ENCODE measurements around the gene LCN10. TPM values are rescaled to one million over a fixed set of nuclear protein-coding genes. Genes with fewer than 3 reads are reported as not detected.
"Not testable (repeated sequence)": the region's sequence is repeated elsewhere in the genome, so short reads cannot be mapped to it uniquely, and the experiment has no call there.

LCN10 gene
- polyA plus RNA-seq, 4 donors = 1.1 to 8.4 (median 4.7) TPM; not detected in 1

DNA sequence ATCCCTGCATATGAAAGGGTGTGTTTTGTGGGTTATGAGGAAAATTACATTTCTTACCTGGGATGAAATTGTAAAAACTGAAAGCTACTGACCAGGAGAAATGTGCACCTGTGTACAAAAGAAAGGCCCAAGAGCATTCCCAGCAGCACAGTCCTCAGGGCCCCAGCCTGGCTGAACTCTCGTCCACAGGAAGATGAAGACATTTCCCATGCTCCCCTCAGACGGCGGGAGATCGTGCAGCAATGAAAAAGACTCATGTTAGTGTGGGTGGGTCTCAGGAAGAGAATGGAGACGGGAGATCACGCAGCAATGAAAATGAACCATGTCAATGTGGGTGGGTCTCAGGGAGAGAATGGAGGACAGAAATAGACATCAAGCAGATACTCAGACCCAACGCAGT is 34.2 kb upstream of the LCN10 start:
- peaks cover 0 to 24% (median 0%) of the 10 kb centered on the region in 3 donors for H3K4me1 ChIP-seq (ENCODE audit: control insufficient read depth in 3 of 3, insufficient read depth in 2 of 3, low read depth in 1 of 3, low read length in 2 of 3)
- H3K9me3 ChIP-seq (ENCODE audit: control insufficient read depth in 2 of 2, insufficient read depth in 1 of 2, low read depth in 1 of 2, low read length in 1 of 2) = peaks cover 1 to 22% of the 10 kb centered on the region in 2 donors
- no peaks in the 10 kb centered on the region for H3K36me3 ChIP-seq (ENCODE audit: control insufficient read depth in 3 of 3, insufficient read depth in 2 of 3, low read depth in 1 of 3, low read length in 3 of 3)
- DNase-seq (no peak), FAIRE-seq (no peak)
- H3K4me3 ChIP-seq (ENCODE audit: low read depth in 1 of 3, low read length in 3 of 3) = no peak overlapping the region
- WGBS, 3 donors = 21 to 37% (median 37%) methylated on average over 7 of the region's 7 CpGs
- no peaks in the 10 kb centered on the region for H3K27me3 ChIP-seq (ENCODE audit: control insufficient read depth in 3 of 3, insufficient read depth in 3 of 3, low read length in 3 of 3)
- peak overlapping the region in 1 of 3 donors; percentile 67 for H3K27ac ChIP-seq (ENCODE audit: low read depth in 1 of 3, low read length in 2 of 3)

DNA sequence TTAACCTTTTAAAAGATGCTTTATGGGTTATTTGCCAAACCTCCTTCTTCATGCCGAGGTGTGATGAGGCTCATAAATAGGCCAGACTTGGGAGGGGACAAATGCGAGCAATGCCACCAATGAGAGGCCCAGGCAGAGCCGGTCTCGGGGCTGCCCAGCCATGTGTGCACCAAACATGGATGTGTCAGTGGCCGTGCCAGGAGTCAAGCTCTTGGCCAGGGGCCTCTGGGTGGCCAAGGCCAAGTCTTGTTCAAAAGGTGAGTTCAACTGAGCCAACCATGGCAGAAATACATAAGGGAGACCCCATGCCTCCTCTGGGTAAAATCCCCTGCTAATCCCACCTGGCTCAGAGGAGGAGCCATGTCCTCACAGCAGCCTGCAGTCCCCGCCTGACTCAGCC is 32.5 kb upstream of the LCN10 start:
- peaks cover 0 to 24% (median 0%) of the 10 kb centered on the region in 3 donors for H3K4me1 ChIP-seq (ENCODE audit: control insufficient read depth in 3 of 3, insufficient read depth in 2 of 3, low read depth in 1 of 3, low read length in 2 of 3)
- no peak overlapping the region for H3K27ac ChIP-seq (ENCODE audit: low read depth in 1 of 3, low read length in 2 of 3)
- peaks cover 1 to 22% of the 10 kb centered on the region in 2 donors for H3K9me3 ChIP-seq (ENCODE audit: control insufficient read depth in 2 of 2, insufficient read depth in 1 of 2, low read depth in 1 of 2, low read length in 1 of 2)
- FAIRE-seq (no peak), DNase-seq (no peak)
- 74 to 98% (median 78%) methylated on average over 6 of the region's 6 CpGs for WGBS, 3 donors
- no peaks in the 10 kb centered on the region for H3K36me3 ChIP-seq (ENCODE audit: control insufficient read depth in 3 of 3, insufficient read depth in 2 of 3, low read depth in 1 of 3, low read length in 3 of 3)
- H3K4me3 ChIP-seq (ENCODE audit: low read depth in 1 of 3, low read length in 3 of 3) = no peak overlapping the region
- no peaks in the 10 kb centered on the region for H3K27me3 ChIP-seq (ENCODE audit: control insufficient read depth in 3 of 3, insufficient read depth in 3 of 3, low read length in 3 of 3)

- Histone ChIP-seq H3K36me3 (ENCODE audit: control insufficient read depth in 3 of 3, insufficient read depth in 2 of 3, low read depth in 1 of 3, low read length in 3 of 3) (no peaks in the 10 kb centered on the region), H3K27me3 (ENCODE audit: control insufficient read depth in 3 of 3, insufficient read depth in 3 of 3, low read length in 3 of 3) (no peaks in the 10 kb centered on the region), H3K9me3 (ENCODE audit: control insufficient read depth in 2 of 2, insufficient read depth in 1 of 2, low read depth in 1 of 2, low read length in 1 of 2) (peaks cover 1 to 22% of the 10 kb centered on the region in 2 donors), H3K4me3 (ENCODE audit: low read depth in 1 of 3, low read length in 3 of 3) (no peak overlapping the region), H3K27ac (ENCODE audit: low read depth in 1 of 3, low read length in 2 of 3) (no peak overlapping the region), H3K4me1 (ENCODE audit: control insufficient read depth in 3 of 3, insufficient read depth in 2 of 3, low read depth in 1 of 3, low read length in 2 of 3) (peaks cover 0 to 27% (median 0%) of the 10 kb centered on the region in 3 donors)
- WGBS, 3 donors = 88 to 94% (median 89%) methylated on average over 12 of the region's 12 CpGs
- FAIRE-seq = no peak
- no peak for DNase-seq
These were observed 31.8 kb upstream of the LCN10 start for GRCh38 chr9:136774416-136775045.

GRCh38 chr9:136773386-136774044 is 30.8 kb upstream of the LCN10 start:
- DNase-seq = no peak
- Histone ChIP-seq H3K4me3 (ENCODE audit: low read depth in 1 of 3, low read length in 3 of 3) (no peak overlapping the region), H3K4me1 (ENCODE audit: control insufficient read depth in 3 of 3, insufficient read depth in 2 of 3, low read depth in 1 of 3, low read length in 2 of 3) (peaks cover 0 to 24% (median 0%) of the 10 kb centered on the region in 3 donors), H3K27ac (ENCODE audit: low read depth in 1 of 3, low read length in 2 of 3) (no peak overlapping the region), H3K9me3 (ENCODE audit: control insufficient read depth in 2 of 2, insufficient read depth in 1 of 2, low read depth in 1 of 2, low read length in 1 of 2) (peaks cover 1 to 22% of the 10 kb centered on the region in 2 donors), H3K36me3 (ENCODE audit: control insufficient read depth in 3 of 3, insufficient read depth in 2 of 3, low read depth in 1 of 3, low read length in 3 of 3) (no peaks in the 10 kb centered on the region), H3K27me3 (ENCODE audit: control insufficient read depth in 3 of 3, insufficient read depth in 3 of 3, low read length in 3 of 3) (no peaks in the 10 kb centered on the region)
- 76 to 86% (median 84%) methylated on average over 7 of the region's 7 CpGs for WGBS, 3 donors
- FAIRE-seq = no peak

DNA sequence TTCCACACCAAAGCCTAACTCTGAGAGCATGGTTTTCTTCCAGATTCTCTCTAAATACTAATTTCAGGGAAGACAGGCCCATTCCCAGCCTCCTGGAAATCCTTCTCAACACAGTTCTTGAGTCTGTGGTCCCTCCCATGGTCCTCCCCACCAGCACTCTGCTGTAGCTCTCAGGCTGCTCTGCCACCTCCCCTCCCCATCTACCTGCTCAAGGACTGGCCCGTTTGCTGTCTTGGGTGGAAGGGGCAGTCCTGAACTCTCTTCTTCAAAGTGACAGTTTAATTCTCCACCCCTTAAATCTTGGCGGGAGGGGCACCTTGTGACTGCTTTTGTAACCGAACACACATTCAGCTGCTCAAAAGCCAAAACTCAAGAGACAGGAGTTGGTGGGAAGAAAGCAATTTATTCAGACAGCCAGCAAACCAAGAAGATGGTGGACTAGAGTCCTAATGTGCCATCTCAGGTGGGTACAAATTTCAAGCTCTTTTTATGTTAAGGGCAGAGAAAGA is 29.2 kb upstream of the LCN10 start:
- DNase-seq (no peak), FAIRE-seq (no peak)
- Histone ChIP-seq H3K9me3 (ENCODE audit: control insufficient read depth in 2 of 2, insufficient read depth in 1 of 2, low read depth in 1 of 2, low read length in 1 of 2) (peaks cover 1 to 26% of the 10 kb centered on the region in 2 donors), H3K27me3 (ENCODE audit: control insufficient read depth in 3 of 3, insufficient read depth in 3 of 3, low read length in 3 of 3) (no peaks in the 10 kb centered on the region), H3K36me3 (ENCODE audit: control insufficient read depth in 3 of 3, insufficient read depth in 2 of 3, low read depth in 1 of 3, low read length in 3 of 3) (no peaks in the 10 kb centered on the region), H3K4me1 (ENCODE audit: control insufficient read depth in 3 of 3, insufficient read depth in 2 of 3, low read depth in 1 of 3, low read length in 2 of 3) (peaks cover 0 to 10% (median 0%) of the 10 kb centered on the region in 3 donors), H3K27ac (ENCODE audit: low read depth in 1 of 3, low read length in 2 of 3) (no peak overlapping the region), H3K4me3 (ENCODE audit: low read depth in 1 of 3, low read length in 3 of 3) (no peak overlapping the region)
- 74 to 77% (median 74%) methylated on average over 3 of the region's 3 CpGs for WGBS, 3 donors

DNA sequence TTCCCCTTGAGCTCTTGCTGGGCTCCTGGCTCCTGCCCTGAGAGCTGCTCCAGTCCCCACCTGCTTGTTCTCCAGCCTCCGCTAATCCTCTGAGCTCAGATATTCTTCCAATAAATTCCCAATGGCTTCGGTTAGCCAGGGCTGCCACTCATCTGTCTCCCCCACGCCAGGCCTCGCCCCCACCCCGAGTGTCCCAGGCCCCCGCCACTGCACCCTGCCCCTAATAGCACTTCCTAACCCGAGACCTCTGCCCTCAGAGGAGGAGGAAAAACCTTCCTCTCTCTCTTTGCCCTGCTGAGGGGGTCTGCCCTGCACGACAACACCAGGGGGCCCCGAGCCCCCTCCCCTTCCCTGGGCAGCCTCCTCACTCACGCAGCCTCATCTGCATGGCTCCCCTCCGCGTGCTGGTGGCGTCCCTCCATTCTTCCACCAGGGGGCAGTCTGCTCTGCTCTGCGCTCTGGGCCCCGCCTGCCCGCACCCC is 27.0 kb upstream of the LCN10 start:
- H3K9me3 ChIP-seq (ENCODE audit: control insufficient read depth in 2 of 2, insufficient read depth in 1 of 2, low read depth in 1 of 2, low read length in 1 of 2) = peaks cover 1 to 28% of the 10 kb centered on the region in 2 donors
- H3K27ac ChIP-seq (ENCODE audit: low read depth in 1 of 3, low read length in 2 of 3) = no peak overlapping the region
- FAIRE-seq (no peak), DNase-seq (peak in 1 of 2 donors; percentile 47)
- H3K4me3 ChIP-seq (ENCODE audit: low read depth in 1 of 3, low read length in 3 of 3) = no peak overlapping the region
- peaks cover 0 to 8% (median 0%) of the 10 kb centered on the region in 3 donors for H3K4me1 ChIP-seq (ENCODE audit: control insufficient read depth in 3 of 3, insufficient read depth in 2 of 3, low read depth in 1 of 3, low read length in 2 of 3)
- no peaks in the 10 kb centered on the region for H3K36me3 ChIP-seq (ENCODE audit: control insufficient read depth in 3 of 3, insufficient read depth in 2 of 3, low read depth in 1 of 3, low read length in 3 of 3)
- H3K27me3 ChIP-seq (ENCODE audit: control insufficient read depth in 3 of 3, insufficient read depth in 3 of 3, low read length in 3 of 3) = no peaks in the 10 kb centered on the region
- 6 to 12% (median 10%) methylated on average over 11 to 16 of the region's 16 CpGs for WGBS, 3 donors

DNA sequence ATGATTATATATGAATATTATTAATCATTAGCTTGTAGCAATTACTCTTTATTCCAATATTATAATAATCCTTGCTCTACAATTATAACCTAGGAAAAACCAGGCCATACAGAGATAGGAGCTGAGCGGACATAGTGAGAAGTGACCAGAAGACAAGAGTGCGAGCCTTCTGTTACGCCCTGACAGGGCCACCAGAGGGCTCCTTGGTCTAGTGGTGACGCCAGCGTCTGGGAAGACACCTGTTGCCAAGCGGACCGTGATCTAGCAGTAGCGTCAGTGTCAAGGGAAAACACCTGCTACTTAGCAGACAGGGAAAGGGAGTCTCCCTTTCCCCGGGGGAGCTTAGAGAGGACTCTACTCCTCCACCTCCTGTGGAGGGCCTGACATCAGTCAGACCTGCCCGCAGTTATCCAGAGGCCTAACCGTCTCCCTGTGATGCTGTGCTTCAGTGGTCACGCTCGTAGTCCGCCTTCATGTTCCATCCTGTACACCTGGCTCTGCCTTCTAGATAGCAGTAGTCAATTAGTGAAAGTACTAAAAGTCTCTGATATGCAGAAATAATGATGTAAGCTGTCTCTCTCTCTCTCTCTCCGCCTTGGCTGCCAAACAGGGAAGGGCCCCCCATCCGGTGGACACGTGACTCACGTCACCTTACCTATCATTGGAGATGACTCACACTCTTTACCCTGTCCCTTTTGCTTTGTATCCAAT is 23.8 kb upstream of the LCN10 start:
- not testable (repeated sequence) for H3K36me3 ChIP-seq (ENCODE audit: control insufficient read depth in 3 of 3, insufficient read depth in 2 of 3, low read depth in 1 of 3, low read length in 3 of 3); FAIRE-seq; H3K27me3 ChIP-seq (ENCODE audit: control insufficient read depth in 3 of 3, insufficient read depth in 3 of 3, low read length in 3 of 3); H3K4me3 ChIP-seq (ENCODE audit: low read depth in 1 of 3, low read length in 3 of 3); H3K27ac ChIP-seq (ENCODE audit: low read depth in 1 of 3, low read length in 2 of 3)
- Histone ChIP-seq H3K4me1 (ENCODE audit: control insufficient read depth in 3 of 3, insufficient read depth in 2 of 3, low read depth in 1 of 3, low read length in 2 of 3) (peaks cover 0 to 20% (median 0%) of the 10 kb centered on the region in 3 donors), H3K9me3 (ENCODE audit: control insufficient read depth in 2 of 2, insufficient read depth in 1 of 2, low read depth in 1 of 2, low read length in 1 of 2) (peaks cover 0 to 11% of the 10 kb centered on the region in 2 donors)
- WGBS, 3 donors = 17 to 42% (median 32%) methylated on average over 12 to 18 of the region's 18 CpGs
- peak in 1 of 2 donors; percentile 73 for DNase-seq

- not testable (repeated sequence) for DNase-seq; H3K36me3 ChIP-seq (ENCODE audit: control insufficient read depth in 3 of 3, insufficient read depth in 2 of 3, low read depth in 1 of 3, low read length in 3 of 3); FAIRE-seq; H3K27me3 ChIP-seq (ENCODE audit: control insufficient read depth in 3 of 3, insufficient read depth in 3 of 3, low read length in 3 of 3); H3K4me3 ChIP-seq (ENCODE audit: low read depth in 1 of 3, low read length in 3 of 3)
- Histone ChIP-seq H3K9me3 (ENCODE audit: control insufficient read depth in 2 of 2, insufficient read depth in 1 of 2, low read depth in 1 of 2, low read length in 1 of 2) (peaks cover 0 to 11% of the 10 kb centered on the region in 2 donors), H3K4me1 (ENCODE audit: control insufficient read depth in 3 of 3, insufficient read depth in 2 of 3, low read depth in 1 of 3, low read length in 2 of 3) (peaks cover 0 to 20% (median 0%) of the 10 kb centered on the region in 3 donors), H3K27ac (ENCODE audit: low read depth in 1 of 3, low read length in 2 of 3) (peak overlapping the region in 1 of 3 donors; percentile 67)
- 24 to 69% (median 38%) methylated on average over 14 of the region's 14 CpGs for WGBS, 3 donors
These were observed 23.1 kb upstream of the LCN10 start for GRCh38 chr9:136765745-136766409.
